SK-MEL-5 (cell line): ENCODE results near the gene SSC5D. TPM values are rescaled to one million over a fixed set of nuclear protein-coding genes. Genes with fewer than 3 reads are reported as not detected.

Source experiments
- DNase-seq: peaks from one replicate; pipeline ENCODE4 v3.0.0-alpha.2; 2016; ENCODE audit warnings: low read depth, low spot score
- in situ Hi-C: cut with HindIII; loops from 2 replicates; pipeline ENCODE4 v1.10.0; 2016; ENCODE audit warnings: low sequenced_read_pairs, high pct_unique_total_duplicates, low pct_unique_long_range_greater_than_20kb
- total RNA-seq: library from RNA; depleted of rRNA; stranded (reverse); fragments of >200 nt; shearing (Covaris generic); gene quantifications from 2 replicates; pipeline ENCODE4 v1.2.3, GENCODE V29; 2014

Gene SSC5D
- total RNA-seq, 1 experiment from 2014 or later, result not detected

DNA sequence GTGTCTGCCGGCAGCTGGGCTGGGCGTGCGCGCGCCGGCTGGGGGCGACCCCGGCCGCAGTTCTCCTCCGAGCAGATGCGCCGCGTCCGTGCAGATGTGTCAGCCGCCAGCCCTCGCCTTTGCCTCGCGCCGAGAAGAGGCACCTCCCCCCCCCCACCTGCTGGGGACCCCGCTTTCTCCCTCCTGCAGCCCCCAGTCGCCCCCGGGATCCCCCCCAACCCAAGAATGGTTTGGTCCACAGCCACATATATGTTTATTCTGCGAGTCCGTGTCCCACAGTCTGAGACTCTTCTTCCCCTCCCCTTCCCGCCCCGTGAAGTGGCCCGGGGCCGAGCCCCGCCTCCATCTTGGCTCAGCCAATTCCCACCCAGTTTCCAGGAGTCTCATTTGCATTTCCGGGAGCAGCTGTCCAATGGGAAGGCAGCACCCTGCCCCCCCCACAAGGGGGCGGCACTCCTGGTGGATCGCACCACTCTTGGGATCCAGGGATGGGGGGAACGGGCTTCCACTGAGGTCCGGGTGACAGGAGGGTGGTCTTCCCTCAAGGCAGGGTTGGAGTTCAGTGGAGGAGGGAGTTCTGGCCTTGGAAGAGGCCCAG lies 35.4 kb upstream of the SSC5D start:
- in situ Hi-C loops, result no loop called here
- DNase-seq, result peak; percentile 69

- DNase-seq, result no peak
Observed at GRCh38 chr19:55453511-55454260, 34.5 kb upstream of the SSC5D start.

DNA sequence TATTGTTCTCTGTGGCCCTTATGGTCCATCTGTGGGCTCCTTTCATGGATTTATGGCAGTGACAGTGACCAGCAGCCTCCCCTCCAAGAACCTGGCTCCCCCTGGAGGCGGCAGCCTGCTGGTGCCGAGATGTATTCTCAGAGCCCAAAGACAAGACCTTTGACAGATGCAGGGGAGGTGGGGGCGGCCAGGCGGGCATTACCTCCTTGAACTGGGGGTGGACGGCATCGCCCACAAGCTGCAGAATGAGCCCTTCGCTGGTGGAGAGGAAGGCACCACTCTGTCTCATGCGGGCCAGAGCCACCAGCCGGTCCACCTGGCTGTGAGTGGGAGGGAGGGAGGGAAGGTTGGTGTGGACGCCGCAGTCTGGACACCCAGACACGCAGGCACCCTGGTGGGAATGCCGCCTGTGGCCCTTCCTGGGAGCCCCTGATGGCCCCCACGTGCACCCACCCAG lies 33.4 kb upstream of the SSC5D start:
- peak; percentile 72 for DNase-seq
- in situ Hi-C loops, result no loop called here

More at GRCh38 chr19:55453511-55454260, 34.5 kb upstream of the SSC5D start:
- in situ Hi-C loops, result no loop called here

DNA sequence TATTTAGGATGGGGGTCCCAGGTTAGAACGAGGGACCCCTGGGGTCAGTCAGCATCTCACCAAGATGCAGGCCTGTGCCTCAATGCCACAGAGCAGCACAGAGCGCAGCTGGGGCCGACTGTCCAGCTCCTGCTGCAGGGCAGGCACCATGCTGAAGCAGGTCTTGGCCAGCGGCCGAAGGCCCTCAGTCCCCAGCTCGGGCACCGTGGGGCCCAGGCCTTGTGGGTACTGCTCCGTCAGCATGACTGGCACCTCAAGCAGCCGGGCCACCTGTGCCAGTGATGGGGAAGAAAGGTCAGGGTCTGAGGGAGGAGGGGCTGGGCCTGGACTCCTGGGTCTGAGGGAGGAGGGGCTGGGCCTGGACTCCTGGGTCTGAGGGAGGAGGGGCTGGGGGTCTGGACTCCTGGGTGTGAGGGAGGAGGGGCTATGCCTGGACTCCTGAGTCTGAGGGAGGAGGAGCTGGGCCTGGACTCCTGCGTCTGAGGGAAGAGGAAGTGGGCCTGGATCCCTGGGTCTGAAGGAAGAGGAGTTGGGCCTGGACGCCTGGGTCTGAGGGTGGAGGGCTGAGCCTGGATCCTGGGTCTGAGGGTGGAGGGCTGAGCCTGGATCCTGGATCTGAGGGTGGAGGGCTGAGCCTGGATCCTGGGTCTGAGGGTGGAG lies 32.5 kb upstream of the SSC5D start:
- no peak for DNase-seq
- in situ Hi-C loops, result no loop called here

DNA sequence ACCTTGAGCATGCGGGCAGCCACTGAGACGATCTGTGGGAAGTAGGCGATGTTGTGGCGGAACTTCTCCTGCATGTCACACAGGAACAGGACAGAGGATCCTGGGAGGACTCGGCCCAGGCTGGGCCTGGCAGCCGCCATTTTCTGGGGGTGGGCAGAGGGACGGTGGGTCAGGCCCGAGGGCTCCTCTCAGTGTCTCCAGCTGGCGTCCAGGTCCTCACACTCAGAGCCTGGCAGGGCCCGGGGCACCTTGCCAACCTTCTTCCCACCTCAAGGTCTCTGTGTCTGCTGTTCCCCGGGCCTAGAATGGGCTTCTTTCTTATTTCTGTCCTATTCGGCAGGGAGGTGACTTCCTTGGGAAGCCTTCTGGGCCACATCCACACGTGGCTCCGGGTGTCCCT lies 31.9 kb upstream of the SSC5D start:
- no peak for DNase-seq
- in situ Hi-C loops, result no loop called here

- in situ Hi-C loops, result no loop called here
- DNase-seq, result no peak
Observed at GRCh38 chr19:55457683-55458457, 30.4 kb upstream of the SSC5D start.

DNA sequence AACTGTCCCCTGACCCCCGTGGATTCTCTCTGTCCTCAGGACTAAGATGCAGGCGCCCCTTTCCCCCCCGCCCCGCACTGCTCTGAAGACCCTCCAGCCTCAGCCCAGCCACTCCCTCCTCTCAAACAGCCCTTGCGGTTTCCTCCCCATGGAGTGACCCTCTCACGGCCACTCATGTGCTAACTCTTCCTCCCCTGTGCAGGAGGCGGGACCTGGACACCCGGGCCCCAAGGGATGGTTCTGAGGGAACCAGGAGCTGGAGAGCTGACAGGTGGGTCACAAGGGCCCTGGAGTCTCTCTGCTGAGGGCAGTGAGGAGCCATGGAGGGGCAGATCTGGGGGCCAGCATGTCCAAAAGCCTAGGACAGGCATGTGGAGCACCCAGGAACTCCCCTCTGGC lies 28.7 kb upstream of the SSC5D start:
- in situ Hi-C loops, result no loop called here
- no peak for DNase-seq

DNA sequence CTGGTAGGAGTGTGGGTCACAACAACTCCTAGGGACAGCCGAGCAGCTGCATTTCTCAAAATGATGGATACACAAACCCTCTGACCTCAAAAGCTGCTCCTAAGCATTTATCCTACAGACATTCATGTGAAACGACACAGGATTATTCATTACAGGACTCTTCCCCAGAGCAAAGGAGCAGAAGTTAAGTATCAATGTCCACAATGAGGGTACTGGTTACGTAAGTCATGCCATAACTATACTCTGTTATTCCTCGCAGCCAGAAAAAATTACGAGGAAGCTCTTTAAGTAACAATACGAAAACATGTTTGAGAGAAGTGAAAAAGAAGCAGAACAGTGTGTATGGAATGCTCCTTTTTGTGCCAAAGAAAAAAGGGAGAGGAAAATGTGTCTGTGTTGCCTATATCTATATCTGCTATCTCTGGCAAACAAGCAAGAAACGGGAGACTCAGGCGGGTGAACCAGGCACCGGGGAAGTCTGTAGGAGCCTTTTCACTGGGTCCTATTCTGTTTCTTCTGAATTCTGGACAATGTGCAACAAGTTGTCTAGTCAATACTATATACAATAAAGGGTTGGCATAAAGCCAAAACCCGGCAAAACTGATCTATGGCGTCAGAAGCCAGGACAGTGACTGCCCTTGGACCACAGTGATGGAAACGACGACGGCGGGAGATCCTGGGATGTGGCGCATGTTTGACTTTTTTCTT lies 28.1 kb upstream of the SSC5D start:
- in situ Hi-C loops, result no loop called here
- DNase-seq, result no peak

DNA sequence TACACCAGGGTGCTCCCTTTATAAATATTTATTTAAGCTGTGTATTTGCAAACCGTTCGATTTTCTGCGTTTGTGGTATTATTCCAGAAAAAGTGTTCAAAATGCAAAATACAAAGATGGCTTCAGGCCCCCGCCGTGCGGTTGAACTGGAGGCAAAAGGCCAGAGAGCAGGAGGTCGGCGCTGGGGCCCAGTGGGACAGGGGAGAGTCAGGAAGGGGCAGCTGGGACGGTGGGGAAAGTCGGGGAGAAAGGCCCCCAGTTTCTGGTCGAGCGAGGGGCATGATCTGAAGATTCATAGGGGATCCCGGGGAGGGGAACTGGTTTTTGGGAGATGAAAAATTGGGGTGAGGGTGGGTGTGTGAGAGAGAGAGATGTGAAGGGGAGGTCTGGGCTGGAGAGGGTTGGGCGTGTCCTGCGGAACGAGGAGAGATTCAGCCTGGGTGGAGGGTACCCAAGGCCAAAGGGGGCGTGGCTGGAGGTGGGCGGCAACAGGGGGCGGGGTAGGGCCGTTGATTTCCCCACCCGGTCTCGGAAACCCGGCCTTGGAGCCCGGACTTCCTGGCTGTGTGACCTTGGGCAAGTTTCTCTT lies 27.5 kb upstream of the SSC5D start:
- in situ Hi-C loops, result no loop called here
- peak; percentile 76 for DNase-seq

DNA sequence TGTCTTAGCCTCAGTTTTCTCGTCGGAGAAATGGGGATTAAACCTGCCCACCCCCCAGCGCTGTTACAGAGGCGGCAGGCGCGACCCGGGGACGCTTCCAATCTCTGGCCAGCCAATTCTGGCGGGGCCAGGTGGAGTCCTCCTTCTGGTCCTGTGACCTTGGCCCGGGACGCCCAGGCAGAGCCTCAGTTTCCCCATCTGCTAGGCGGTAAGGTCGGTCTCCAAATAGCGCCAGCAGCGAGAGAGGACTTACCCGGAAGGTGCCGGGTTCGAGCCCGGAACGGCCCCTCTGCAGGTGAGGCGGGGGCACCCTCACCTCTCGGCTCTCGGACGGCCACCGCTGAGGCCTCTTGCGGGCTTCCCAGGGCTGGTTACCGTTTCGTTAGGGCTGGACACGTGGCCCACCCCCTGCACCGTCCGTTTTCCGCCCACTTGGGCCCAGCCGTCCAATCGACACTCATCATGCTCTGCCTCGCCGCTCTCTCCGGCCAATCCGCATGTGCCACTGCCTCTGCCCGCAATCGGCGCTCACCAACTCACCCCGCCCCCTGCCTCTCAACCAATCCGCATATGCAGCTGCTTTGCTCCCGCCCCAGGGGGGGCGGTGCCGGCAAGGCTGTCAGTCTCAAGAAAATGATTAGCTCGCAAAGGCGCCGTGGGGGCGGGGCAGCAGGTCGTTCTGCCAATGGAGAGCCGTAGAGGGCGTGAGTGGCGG lies 26.8 kb upstream of the SSC5D start, which contains the start of gene ISOC2:
ISOC2 (minus strand) TSS at position 384 of the 715 bp plus-strand sequence. CDS start 5,156 bp downstream, outside the sequence.
- DNase-seq, result peak; percentile 99
- in situ Hi-C loops, result no loop called here

DNA sequence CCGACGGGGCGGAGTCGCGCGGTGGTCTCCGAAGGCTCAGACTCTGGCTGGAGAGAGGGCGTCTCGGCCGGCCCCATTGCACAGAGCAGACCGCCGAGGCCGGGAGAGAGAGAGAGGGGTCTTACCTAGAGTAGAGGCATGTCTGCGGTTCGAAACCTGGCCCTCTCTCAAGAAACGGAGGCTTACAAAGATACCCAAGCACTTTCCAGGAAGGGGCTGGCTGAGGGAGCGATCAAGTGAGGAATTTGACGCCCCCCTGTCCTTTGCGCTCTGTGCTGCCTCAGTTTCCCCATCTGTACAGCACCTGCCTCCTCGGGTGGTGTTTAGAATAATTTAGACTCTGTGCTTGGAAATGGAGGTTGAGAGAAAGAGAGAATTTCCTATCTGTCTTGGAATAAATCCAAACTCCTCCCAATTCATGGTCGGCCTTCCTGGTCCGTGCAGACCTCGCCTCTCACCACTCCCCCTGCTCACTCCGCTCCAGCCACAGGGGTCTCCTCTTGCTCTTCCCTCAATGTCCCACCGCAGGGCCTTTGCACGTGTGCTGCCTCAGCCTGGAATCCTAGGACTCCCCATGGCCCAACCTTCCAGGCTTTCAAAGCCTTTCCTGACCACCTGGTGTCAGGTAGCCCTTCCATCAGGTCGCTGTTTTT lies 26.1 kb upstream of the SSC5D start:
- in situ Hi-C loops, result no loop called here
- DNase-seq, result peak; percentile 58

GRCh38 chr19:55462722-55463121 lies 25.5 kb upstream of the SSC5D start:
- no peak for DNase-seq
- in situ Hi-C loops, result no loop called here

DNA sequence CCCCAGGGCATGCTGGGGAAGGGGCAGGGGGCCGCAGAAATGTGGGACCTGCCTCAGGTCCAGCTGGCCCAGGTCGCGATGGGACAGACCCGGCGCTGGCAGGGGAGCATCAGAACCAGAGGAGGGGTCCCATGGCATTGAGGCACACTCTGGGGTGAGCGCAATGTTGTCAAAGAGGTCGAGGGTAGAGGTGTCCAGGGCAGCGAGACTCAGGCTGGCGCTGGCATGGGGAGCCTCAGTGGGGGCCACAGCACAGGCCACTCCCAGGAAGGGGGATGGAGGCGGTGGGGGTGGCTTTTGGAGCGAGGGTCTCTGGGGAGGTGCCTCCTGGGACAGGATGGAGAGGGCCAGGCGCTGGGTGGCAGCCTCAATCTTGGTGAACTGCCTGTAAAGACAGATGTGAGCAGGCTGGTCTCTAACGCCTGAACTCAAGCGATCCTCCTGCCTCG lies 24.6 kb upstream of the SSC5D start:
- in situ Hi-C loops, result no loop called here

GRCh38 chr19:55464039-55464661 lies 24.1 kb upstream of the SSC5D start:
- in situ Hi-C loops, result no loop called here
- DNase-seq, result no peak

More for the DNA sequence above, 24.6 kb upstream of the SSC5D start:
- no peak for DNase-seq

DNA sequence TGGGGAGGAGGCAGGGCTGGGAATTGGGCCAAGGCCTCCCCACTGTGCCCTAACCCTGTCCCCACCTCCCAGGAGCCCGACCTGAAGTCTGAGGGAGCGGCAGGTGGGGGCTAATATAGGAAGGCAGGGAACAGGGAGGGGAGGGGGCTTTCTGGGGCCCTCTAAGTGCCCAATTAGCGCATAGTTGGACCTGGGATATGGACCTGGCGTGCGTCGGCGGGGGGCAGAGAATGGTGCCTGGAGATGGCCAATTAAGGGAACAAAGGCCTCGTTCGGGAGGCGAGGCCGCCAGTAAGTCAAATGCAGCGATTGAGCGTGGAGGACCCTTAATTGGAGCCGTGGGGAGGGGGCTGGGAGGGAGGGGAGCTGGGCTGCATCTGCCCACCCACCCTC lies 23.6 kb upstream of the SSC5D start, which contains the start of gene C19orf85:
C19orf85 (minus strand) TSS at position 90 of the 393 bp plus-strand sequence. CDS start 197 bp downstream, outside the sequence.
- DNase-seq, result no peak
- in situ Hi-C loops, result no loop called here
